WTC11 (cell line): ENCODE data around the gene SP140L. TPM values are rescaled to one million over a fixed set of nuclear protein-coding genes. Genes with fewer than 3 reads are reported as not detected.

ENCODE experiments used
- total RNA-seq: library from RNA; stranded (reverse); gene quantifications from 3 replicates; pipeline ENCODE4 v1.2.3, GENCODE V29; 2021

Gene SP140L
- total RNA-seq, 1 experiment from 2014 or later, result 3.2 TPM

Other genes starting within 250 kb of the SP140L start
- 4.2 to 5.7 TPM (median 4.9 TPM) in 3 replicates for gene SP110, start 107.2 kb upstream of the SP140L start, total RNA-seq
- 0.16 to 0.66 TPM (median 0.37 TPM) in 3 replicates for gene SP140, start 101.5 kb upstream of the SP140L start, total RNA-seq
- gene SP100, start 89.0 kb downstream of the SP140L start, total RNA-seq, result 0.62 to 1.3 TPM (median 1.2 TPM) in 3 replicates